NCI-H128 (cell line): ENCODE results near the gene NFIX.

Experiments
- DNase-seq: peaks from one replicate; lab custom pipeline; 2025; ENCODE audit not compliant: unreplicated experiment; lab: John Stamatoyannopoulos, UW

The NFIX gene

DNA sequence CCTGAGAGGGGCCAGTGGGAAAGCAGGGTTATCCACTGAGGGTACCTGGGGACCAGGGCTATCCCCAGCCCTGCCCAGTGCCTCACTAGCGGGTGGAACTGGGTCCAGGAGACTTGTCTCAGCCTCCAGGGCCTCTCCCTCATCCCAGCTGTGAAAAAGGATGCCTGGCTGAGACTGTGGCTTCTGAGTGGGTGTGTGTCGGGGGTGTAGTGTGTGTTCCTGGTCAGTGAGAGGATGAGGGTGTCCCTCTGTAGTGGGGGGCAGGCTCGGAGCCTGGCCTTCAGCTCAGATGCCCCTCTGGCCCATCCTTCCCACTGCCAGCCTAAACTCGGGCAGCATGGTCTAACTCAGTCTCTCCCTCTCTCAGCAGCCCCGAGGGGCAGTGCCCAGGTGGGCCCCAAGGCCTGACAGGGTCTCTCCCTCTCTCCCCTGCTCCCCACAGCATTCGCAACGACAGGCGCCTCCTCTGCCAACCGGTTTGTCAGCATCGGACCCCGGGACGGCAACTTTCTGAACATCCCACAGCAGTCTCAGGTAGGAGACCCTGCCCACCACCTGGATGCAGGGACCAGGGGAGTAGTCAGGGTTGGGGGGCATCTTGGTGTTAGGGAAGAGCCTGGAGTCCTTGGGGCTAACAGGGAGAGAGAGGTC, 94.7 kb downstream of the NFIX start:
- DNase-seq, result no peak

GRCh38 chr19:13090511-13091231, 95.4 kb downstream of the NFIX start:
- DNase-seq, result no peak

GRCh38 chr19:13091400-13092157, 96.3 kb downstream of the NFIX start:
- DNase-seq, result no peak

- DNase-seq, result no peak
These were observed 96.9 kb downstream of the NFIX start for GRCh38 chr19:13092158-13092543.

DNA sequence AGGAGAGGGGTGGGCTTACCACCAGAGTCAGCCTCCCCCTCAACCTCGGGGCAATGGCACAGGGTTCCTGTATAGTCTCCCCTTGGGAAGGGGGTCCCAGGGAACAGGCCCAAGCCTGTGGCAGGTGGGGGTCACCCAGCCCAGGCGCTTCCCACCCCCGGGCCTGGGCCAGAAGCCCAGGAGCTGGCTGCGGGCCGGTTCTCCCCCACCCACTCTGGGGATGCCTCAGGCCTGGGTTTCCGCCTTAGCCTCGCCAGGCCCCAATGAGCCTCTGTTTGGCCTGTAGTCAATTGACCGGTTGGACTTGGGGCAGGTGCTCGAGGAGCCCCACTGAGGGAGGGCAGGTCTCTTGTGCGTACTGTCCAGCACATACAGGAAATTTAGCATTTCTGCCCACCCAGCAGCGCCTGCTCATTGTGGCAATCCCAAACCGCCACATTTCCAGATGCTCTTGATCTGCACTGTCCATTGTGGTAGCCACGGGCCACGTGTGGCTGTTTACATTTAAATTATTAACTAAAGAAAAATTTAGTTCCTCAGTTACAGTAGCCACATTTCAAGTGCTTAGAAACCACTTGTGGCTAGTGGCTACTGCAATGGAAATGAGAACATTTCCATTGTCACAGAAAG, 97.4 kb downstream of the NFIX start:
- no peak for DNase-seq

- peak; percentile 60 for DNase-seq
These were observed 98.3 kb downstream of the NFIX start for GRCh38 chr19:13093407-13094105.

- no peak for DNase-seq
These were observed 98.8 kb downstream of the NFIX start for GRCh38 chr19:13094106-13094504.

DNA sequence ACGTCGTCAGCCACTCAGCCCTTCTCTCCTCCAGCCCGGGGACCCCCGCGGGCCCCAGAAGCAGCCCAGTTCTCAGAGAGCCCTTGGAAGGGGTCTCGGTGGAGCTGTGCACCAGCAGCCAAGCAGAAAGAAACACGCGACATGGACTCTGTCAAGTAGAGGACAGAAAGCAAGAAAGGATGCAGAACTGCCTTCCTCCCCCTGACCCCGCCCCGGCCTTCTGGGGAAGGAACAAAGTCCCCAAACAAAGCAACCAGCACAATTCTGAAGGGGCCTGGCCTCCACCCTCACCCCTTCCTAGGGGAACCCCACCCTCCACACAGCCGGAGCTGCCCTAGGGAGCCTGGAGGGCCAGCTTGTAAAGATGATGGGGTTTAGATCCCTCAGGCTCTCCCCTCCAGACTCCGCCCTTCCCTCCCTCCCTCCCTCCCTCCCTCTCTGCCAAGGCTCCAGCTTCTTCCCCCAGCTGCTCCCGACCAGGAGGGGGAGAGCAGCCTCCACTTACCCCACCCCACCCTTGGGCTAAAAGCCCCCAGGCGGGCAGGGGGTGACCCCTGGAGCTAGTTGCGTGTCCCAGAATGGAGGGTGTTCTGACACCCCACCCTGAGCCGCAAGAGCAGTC, 99.6 kb downstream of the NFIX start:
- DNase-seq, result no peak

DNA sequence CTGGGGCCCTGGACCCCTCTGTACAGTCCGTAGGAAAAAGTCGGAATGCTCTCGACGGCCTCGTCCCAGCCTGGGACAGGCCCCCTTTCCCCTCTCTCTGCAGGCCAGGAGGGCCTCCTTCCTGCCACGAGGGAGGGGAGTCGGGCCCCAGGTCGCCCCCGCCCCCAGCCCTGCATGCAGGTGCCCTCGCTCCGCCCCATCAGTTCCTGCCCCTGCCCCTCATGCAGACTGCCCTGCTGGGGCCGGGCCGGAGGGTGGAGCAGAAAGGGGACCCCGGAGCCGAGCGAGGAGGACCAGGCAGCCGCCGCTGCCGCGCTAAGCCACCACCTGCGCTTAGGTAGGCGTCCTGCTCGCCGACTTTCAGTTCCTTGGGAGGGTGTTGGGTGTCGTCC, 100.1 kb downstream of the NFIX start:
- DNase-seq, result no peak

GRCh38 chr19:13095934-13096927, 101.0 kb downstream of the NFIX start:
- DNase-seq, result no peak

DNA sequence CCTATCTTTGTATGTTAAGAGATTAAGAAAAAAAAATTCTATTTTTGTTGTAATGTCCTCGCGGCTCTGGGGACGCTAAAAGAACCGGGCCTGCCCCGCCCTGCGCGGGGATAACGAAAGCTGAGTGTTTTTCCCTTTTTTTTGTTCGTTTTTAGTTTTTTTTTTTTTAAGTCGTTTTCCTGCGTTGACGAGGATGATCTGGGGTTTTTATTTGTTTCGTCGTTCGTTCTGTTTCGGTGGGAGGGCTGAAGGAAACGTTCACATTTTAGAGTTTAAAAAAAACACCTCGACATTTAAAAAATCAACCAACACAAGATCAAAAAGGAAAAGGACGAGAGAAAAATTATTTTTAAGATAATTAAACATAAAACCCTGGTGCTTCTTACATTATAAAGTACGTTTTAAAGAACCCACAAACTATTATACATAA, 101.8 kb downstream of the NFIX start:
- no peak for DNase-seq

GRCh38 chr19:13097463-13098258, 102.4 kb downstream of the NFIX start:
- no peak for DNase-seq

DNA sequence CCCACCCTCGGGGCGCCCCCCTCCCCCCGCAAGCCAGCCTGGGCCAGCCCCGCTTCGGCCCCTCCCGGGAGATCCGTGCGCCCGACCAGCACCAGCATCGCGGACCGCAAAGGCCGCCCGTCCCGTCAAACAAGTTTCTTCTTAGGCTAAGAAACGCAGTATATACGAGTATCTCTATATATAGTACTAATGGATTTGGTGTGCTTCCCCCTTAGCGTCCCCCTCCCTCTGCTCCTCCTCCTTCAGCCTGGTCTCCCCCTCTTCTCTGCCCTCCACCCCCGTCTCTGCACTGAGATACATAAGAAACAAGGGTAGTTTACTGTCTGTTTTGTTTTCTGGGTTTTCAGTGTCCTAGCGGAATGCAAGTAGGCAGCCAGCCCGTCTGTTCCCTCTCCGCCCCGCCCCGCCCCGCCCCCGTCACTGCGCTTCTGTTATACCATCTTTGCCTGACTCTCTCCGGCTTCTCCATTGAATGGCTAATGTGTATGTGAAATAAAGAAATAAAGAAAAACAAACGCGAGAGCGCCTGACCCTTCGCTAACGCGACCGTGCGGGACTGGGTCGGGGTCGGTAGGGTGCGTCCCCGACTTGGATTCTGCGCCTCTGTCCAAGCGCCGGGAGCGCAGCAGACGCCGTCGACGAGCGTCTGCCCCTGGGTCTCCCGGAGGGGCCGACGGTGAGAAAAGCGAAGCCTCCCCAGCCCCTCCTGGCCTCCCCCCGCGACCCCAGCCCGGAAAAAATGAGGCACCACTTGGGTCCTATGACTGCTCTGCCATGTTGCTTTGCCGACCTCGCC, 103.2 kb downstream of the NFIX start:
- DNase-seq, result no peak

DNA sequence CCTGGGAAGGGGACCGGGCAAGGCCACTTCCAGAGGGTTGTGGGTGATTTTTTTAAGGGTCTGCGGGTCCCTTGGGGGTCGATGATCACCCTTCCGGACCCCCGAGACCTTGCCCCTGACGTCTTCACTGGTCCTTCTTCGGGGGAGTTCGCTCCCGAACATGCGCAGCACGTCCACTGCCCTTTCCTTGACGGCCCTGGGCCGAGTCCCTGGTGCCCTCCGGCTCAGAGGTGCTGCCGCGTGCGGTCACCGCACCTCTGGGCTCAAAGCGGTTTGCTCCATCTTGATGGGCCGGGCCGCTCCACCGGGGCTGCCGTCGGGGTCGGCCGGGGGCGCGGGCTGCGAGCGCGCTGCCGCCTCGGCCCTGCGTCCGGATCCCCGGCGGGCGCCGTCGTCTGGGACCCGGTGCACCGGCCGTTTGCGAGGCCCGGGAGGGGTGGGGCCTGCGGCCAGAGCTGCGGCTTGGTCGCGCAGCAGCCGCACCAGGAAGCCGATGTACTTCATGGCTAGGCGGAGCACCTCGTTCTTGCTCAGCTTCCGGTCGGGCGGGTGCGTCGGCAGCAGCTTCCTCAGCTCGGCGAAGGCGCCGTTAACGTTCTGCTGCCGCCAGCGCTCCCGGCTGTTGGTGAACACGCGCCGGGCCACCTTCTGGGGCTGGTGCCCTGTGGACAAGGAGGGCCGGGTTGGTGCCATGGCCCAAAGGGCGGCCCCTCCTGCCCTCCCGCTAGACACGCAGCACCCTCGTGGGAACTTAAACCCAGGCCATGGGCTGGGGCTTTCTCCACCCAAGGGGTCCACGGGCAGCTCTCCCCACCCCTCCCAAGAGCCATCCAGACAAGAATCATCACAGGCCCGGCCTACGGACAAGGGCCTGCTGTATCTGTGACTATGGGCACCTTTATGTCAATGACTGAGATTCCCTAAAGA, 104.1 kb downstream of the NFIX start:
- DNase-seq, result no peak

- no peak for DNase-seq
These were observed 104.8 kb downstream of the NFIX start for GRCh38 chr19:13100031-13100588.

DNA sequence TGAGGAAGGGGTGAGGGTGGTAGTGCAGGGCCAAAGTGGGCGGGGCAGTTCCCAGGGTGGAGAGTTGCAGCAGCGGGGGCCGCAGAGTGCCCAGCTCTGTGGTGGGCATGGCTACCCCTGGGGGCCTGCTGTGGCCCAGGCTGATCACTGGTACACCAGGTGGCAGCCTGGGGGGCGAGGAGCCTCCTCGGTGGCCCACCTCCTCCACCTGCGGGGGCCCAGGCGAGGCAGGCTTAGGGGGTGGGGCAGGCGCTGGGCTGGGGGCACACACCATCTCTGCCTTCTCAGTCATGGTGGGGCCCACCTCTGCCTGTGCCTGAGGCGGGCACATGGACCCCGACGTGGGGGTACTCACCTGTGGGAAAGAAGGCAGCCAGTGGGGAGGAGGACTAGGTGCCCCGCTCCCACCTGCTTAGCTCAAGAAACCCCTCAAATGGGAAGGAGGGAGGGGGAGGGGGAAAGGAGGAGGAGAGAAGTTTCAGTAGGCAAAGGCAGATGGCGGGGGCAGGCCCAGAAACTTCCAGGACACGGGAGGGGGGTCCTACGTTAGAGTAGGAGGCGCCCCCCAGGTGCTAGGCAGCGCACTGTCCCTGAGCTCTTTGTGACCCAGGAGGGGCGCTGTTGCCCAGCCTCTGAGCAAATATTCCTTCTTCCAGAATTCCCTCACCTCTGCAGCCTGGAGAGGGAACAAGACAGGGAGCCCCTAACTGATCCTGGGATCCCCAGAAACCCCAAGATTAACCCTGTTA, 105.7 kb downstream of the NFIX start:
- no peak for DNase-seq
